LNCAP (cell line): ENCODE data around the gene CYP2J2.
A peak's percentile ranks its signal among the peaks of the same experiment; 100 is the strongest.

ENCODE experiments used
- TF ChIP-seq, protein P1 (sequence below): fragments of 450-650 bp; IDR thresholded peaks from 2 replicates; pipeline ENCODE4 v1.5.1; 2017; ENCODE audit warnings: mild to moderate bottlenecking

Gene CYP2J2

GRCh38 chr1:59949648-59950047, 23.1 kb upstream of the CYP2J2 start:
- TF ChIP-seq, protein P1, sequence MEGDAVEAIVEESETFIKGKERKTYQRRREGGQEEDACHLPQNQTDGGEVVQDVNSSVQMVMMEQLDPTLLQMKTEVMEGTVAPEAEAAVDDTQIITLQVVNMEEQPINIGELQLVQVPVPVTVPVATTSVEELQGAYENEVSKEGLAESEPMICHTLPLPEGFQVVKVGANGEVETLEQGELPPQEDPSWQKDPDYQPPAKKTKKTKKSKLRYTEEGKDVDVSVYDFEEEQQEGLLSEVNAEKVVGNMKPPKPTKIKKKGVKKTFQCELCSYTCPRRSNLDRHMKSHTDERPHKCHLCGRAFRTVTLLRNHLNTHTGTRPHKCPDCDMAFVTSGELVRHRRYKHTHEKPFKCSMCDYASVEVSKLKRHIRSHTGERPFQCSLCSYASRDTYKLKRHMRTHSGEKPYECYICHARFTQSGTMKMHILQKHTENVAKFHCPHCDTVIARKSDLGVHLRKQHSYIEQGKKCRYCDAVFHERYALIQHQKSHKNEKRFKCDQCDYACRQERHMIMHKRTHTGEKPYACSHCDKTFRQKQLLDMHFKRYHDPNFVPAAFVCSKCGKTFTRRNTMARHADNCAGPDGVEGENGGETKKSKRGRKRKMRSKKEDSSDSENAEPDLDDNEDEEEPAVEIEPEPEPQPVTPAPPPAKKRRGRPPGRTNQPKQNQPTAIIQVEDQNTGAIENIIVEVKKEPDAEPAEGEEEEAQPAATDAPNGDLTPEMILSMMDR, result no peak

DNA sequence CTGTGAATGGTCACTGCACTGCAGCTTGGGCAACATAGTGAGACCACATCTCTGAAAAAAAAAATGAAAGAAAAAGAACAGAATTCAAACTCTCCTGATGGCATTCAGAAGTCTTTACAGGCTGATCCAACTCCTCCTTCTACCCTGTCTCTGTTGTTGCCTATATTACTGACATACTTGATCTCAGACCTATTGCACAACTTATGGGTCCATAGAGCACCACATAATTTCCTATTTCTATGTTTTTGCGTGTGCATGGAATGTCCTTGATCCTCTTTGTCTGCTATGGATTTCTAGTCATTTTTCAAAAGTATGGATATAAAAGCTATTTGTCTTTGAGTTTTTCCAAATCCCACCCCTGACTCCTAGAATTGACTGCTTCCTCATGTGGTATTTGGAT, 22.4 kb upstream of the CYP2J2 start:
- TF ChIP-seq, protein P1, result no peak

GRCh38 chr1:59947047-59947938, 20.7 kb upstream of the CYP2J2 start:
- TF ChIP-seq, protein P1, result peak; percentile 92

DNA sequence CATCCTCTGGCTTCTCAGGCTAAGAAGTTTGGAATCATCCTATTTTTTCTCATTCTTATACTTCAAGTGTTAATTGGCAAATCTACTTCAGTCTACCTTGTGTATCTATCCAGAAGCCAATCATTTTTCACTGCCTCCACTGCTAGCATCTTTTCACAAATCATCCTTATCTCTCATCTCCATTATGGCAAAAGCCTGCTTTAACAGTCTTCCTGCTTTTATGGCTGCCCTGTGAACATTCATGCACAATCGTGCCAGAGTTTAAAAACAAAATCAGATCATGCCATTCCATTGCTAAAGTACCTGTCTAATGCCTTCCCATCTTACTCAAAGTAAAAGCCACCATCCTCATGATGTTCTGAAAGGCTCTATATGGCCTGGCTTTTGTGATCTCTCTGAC, 19.2 kb upstream of the CYP2J2 start:
- TF ChIP-seq, protein P1, result no peak

DNA sequence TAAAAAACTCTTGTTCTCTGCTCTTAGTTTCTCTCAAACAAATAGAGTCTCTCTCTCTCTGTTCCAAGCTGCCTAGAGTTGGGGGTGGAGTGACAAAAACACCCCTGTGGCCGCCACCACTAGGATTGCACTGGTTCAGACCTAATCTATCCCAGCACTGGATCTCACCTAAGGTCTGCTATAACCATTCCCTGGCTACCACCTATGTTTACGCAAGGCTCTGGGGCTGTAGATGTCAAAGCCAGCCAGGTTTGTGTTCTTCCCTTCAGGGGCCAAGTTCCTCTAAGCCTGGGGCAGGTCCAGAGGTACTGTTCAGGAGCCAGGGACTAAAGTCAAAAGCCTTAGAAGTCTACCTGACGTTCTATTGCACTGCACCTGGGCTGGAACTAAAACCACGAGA, 12.8 kb upstream of the CYP2J2 start:
- TF ChIP-seq, protein P1, result no peak

GRCh38 chr1:59937636-59938210, 11.2 kb upstream of the CYP2J2 start:
- TF ChIP-seq, protein P1, result no peak

- TF ChIP-seq, protein P1, result no peak
Measured at GRCh38 chr1:59936358-59936821, 9.8 kb upstream of the CYP2J2 start.
